ENCODE data around the gene GLIPR1L2.

GLIPR1L2 gene

DNA sequence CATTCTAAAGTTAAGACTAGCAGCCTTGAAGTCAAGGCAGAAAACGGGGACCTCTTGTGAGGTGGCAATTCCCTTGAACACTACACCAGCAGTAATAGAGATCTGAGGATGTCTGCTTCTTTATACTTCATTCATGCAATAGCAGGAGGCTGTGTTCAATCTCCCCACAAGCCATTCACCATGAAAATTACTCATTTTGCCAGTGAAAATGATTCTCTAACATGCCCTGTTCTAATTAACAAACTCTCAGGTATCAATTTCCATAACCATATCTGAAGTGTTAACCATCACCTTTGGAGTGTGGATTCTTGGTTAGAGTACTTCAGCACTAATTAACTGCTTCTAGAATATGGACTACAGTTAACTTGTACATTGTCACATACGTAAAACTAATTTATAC is 86.2 kb downstream of the GLIPR1L2 start:
- TF ChIP-seq, protein P1, sequence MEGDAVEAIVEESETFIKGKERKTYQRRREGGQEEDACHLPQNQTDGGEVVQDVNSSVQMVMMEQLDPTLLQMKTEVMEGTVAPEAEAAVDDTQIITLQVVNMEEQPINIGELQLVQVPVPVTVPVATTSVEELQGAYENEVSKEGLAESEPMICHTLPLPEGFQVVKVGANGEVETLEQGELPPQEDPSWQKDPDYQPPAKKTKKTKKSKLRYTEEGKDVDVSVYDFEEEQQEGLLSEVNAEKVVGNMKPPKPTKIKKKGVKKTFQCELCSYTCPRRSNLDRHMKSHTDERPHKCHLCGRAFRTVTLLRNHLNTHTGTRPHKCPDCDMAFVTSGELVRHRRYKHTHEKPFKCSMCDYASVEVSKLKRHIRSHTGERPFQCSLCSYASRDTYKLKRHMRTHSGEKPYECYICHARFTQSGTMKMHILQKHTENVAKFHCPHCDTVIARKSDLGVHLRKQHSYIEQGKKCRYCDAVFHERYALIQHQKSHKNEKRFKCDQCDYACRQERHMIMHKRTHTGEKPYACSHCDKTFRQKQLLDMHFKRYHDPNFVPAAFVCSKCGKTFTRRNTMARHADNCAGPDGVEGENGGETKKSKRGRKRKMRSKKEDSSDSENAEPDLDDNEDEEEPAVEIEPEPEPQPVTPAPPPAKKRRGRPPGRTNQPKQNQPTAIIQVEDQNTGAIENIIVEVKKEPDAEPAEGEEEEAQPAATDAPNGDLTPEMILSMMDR (IDR thresholded peaks at IDR 0.05): no peak
- Histone ChIP-seq H3K4me3 (no peak overlapping the region), H3K27ac (no peak overlapping the region)
- DNase-seq (ENCODE audit: low spot score): no peak

DNA sequence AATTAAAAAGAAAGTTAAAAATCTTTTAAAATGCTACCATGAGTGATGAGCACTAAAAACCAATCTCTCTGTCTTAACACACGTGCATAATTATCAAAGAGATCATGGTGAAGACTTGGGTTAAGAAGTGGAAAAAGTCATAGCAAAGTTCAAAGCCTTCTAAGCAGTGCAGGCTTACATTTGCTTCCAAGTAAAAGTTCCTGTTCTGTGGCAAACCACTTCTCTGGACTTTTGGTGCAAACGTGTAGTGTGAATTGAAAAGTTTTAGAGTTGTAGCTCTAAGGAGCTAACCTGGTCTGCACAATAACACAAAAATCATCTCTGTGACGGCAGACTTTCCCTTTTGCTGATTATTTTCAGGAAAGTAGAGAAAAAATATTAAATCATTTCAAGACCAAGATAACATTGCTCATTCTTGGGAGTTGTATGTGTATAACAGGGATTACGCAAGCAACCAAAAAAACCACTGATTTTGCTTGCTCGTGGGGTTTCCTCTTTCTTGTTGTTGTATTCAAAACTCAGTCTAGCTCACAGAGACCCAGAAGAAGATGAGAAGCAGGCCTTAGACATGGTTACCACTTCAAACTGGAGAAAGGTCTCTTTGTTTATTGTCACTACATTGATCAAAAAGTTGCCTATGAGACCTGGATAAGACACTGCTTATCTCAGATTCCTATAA is 87.4 kb downstream of the GLIPR1L2 start:
- DNase-seq (ENCODE audit: low spot score): no peak

DNA sequence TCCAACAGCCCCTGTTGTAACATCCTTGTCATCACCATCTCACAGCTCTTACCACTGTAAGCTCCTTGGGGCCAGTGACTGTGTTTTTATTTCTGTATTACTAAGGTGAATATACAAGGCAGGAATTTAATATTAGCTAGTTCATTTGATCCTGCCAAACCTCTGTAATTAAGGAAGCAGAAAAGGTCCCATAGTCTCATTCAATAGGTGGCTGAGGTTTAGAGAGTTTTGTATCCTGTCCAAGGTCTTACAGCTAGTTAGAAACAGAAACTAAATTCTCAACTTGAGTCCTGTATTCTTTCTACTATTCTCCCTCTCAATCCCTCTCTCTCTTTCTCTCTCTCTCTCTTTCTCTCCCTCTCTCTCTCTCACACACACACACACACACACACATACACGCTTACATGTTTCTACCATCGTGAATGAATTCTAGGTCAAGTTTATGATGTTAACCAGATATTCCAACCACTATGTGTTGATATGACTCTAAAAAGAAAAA is 89.1 kb downstream of the GLIPR1L2 start:
- H3K4me3 ChIP-seq: peak overlapping the region; percentile 67
- TF ChIP-seq, protein P1 (IDR thresholded peaks at IDR 0.05): no peak
- peak overlapping the region; percentile 81 to 82 for H3K27ac ChIP-seq
- DNase-seq (ENCODE audit: low spot score): no peak

More for the DNA sequence above, 87.4 kb downstream of the GLIPR1L2 start:
- TF ChIP-seq, protein P1 (IDR thresholded peaks at IDR 0.05): no peak
- Histone ChIP-seq H3K4me3 (no peak overlapping the region), H3K27ac (peak overlapping the region; percentile 23 to 42)

DNA sequence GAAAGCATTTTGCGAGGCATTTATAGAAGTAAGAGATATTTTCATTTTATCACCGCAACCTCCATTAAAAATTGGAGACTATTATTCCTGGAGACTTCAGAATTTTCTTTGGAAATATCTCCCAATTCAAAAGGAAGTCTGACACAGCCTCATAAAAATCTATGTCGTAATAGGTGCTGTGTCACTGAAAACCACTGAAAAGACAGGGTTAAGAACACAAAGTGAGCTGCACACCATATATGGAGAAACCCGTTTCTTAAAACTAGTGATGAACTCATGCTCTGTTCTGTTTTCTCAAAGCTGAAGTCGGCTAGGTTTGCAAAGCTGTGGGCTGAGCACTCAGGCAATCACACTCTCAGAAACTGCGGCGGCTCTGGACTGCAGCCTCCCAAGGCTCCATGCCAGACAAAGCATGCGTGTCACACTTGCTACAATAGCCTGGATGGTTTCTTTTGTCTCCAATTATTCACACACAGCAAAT is 89.6 kb downstream of the GLIPR1L2 start, which contains the start of gene GLIPR1:
Gene GLIPR1, plus strand, starts transcription at position 287 of the 481 bp plus-strand sequence. Its CDS starts 126 bp downstream, at position 413.
- TF ChIP-seq, protein P1 (IDR thresholded peaks at IDR 0.05): no peak
- peak; percentile 93 for DNase-seq (ENCODE audit: low spot score)
- peak within 1 kb of the TSS; percentile 67 for H3K4me3 ChIP-seq
- peak within 1 kb of the TSS; percentile 81 to 82 for H3K27ac ChIP-seq

DNA sequence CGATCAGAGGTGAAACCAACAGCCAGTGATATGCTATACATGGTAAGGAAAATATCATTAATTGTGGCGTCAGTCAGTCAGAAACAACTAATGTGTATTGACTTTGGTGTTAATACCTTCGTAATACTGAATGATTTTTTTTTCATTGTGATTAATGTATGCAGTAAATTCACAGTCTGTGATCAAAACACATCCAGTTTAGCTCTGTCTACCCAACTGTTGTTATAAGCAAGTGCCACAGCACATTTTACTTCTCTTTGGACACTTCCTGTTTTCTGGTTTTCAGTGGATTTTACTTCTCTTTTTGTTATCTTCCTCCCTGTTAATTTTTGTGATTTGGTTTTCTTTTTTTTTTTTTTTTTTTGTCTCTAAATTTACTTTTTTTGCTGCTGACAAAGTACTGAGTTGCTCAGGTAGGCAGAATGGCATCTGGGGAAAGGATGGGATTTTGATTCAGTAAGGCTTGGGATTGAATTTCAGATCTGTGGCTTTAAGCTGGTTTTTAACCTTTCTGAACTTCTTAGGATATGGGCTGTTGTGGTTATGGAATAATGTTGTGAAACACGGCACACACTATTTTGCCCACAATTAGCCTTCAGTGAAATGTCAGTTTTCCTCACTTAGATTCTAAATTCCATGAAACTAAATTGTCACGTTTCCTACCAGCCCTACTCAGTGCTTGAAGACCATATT is 90.3 kb downstream of the GLIPR1L2 start:
- Histone ChIP-seq H3K27ac (peak overlapping the region; percentile 81 to 82), H3K4me3 (peak overlapping the region; percentile 67)
- DNase-seq (ENCODE audit: low spot score): no peak
- TF ChIP-seq, protein P1 (IDR thresholded peaks at IDR 0.05): no peak

DNA sequence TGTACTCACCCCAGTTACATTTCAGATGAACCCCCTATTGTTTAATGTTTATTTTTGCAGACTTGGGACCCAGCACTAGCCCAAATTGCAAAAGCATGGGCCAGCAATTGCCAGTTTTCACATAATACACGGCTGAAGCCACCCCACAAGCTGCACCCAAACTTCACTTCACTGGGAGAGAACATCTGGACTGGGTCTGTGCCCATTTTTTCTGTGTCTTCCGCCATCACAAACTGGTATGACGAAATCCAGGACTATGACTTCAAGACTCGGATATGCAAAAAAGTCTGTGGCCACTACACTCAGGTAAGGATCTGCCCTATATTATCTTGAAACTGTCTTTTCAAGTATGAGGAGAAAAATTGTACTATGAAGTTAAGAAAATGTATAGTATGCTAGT is 90.9 kb downstream of the GLIPR1L2 start:
- TF ChIP-seq, protein P1 (IDR thresholded peaks at IDR 0.05): no peak
- Histone ChIP-seq H3K27ac (peak overlapping the region; percentile 73 to 81), H3K4me3 (peak overlapping the region; percentile 67)
- DNase-seq (ENCODE audit: low spot score): no peak
